GM12872 (cell line): ENCODE results near the gene GRIN2C.

ENCODE experiments used
- TF ChIP-seq, protein P1 (sequence below): IDR thresholded peaks from 3 replicates; pipeline ENCODE4 v1.5.1; 2011; ENCODE audit warnings: low read depth, mild to moderate bottlenecking, low read length, moderate library complexity; ENCODE audit not compliant: insufficient read depth

Gene GRIN2C

DNA sequence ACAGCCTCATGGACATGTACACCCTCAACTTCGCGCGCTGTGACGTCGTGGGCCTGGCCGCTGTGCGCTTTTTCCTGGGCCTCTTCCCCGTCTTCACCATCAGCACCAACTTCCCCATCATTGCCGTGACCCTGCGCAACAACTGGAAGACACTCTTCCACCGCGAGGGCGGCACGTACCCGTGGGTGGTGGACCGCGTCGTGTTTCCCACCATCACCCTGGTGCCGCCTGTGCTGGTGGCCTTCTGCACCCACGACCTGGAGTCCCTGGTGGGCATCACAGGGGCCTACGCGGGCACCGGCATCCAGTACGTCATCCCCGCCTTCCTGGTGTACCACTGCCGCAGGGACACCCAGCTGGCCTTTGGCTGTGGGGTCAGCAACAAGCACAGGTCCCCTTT, 23.5 kb downstream of the GRIN2C start:
- TF ChIP-seq, protein P1, sequence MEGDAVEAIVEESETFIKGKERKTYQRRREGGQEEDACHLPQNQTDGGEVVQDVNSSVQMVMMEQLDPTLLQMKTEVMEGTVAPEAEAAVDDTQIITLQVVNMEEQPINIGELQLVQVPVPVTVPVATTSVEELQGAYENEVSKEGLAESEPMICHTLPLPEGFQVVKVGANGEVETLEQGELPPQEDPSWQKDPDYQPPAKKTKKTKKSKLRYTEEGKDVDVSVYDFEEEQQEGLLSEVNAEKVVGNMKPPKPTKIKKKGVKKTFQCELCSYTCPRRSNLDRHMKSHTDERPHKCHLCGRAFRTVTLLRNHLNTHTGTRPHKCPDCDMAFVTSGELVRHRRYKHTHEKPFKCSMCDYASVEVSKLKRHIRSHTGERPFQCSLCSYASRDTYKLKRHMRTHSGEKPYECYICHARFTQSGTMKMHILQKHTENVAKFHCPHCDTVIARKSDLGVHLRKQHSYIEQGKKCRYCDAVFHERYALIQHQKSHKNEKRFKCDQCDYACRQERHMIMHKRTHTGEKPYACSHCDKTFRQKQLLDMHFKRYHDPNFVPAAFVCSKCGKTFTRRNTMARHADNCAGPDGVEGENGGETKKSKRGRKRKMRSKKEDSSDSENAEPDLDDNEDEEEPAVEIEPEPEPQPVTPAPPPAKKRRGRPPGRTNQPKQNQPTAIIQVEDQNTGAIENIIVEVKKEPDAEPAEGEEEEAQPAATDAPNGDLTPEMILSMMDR = no peak

DNA sequence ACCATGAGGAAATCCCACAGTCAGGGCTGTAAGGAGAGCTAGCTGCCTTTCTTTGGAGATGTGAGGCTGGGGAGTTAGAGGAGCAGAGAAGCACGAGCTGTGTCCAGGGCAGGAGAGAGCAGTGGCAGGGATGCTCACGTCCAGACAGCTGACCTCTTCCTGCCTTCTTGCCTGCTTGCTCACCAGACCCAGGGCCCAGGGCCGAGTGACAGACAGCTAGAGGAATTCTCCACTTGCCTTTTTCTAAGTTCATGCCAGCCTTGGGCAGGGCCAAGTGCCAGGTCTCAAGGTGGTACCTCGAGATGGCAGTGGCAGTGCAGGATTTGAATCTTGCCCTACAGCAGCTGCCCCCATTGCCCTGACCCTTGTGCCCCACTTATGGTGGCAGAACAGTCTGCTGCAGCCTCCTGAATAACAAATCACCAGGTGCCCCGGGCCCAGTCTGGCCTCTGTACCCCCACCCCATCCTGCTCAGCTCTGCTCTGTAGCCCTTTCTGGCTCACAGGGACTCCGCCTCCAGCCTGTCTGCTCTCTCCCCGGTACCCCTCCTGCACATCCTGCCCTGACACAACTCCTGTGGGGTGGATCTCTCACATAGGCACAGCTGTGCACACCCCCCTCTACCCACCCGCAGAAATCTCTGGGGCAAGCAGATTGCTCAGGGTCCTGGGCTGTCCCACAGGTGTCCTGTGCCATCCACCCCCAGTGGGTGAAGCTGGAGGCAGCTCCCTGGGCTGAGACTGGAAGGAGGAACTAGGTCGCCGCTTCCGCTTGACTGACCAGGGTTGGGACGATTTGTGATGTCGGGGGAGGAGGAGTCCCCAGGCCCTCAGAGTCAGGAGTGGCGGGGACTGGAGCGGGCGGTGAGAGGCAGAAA, 25.9 kb downstream of the GRIN2C start:
- TF ChIP-seq, protein P1 = no peak

DNA sequence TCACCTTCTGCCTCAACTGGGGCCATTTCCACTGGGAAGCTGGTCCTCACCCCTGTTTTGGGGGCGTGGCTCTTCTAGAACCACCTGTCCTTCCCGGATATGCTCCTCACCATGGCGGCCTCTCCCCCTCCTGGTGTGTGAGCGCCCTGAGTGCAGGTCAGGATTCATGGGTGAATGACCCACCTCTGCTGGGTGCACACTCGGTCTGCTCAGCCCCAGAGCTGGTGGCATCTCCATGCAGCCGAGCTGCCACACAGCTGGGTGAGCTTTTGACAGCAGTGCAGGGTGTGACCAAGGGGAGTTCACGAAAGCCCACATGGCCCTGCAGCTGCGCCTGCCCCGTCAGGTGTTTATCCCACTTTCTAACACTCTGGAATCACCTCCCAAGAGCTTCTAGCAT, 27.3 kb downstream of the GRIN2C start:
- TF ChIP-seq, protein P1 = no peak

DNA sequence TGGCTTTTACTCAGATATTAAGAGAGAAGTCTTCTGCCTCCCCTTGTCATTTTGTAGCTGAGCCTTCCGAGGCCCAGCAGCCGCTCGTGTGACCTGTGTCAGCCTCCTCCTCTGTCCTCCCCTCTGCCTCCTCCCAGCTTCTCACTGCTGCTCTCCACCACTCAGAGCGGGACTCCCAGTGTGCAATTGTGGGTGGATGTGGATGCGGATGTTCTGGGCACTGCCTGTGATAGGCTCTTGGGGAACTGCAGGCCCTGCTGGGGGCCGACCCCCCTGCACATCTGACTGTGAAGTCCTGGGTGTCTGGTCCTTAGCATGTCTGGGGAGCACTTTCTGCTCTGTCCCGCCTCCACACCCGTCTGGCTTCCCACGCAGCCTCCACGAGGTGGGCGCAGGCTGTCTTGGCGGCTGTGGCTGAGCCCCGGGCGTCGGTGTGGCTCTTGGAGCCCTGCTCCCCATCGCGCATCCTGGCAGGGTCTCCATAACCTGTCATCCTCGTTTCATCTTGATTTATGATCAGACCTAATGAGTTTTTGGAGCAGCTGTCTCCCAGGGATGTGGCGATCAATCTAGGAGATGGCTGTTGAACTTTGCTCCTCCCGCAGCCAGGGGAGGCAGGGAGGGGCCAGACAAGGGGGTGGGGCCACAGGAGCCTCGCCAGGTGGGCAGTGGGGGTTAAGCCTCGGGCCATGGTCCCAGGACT, 28.1 kb downstream of the GRIN2C start:
- TF ChIP-seq, protein P1 = no peak

DNA sequence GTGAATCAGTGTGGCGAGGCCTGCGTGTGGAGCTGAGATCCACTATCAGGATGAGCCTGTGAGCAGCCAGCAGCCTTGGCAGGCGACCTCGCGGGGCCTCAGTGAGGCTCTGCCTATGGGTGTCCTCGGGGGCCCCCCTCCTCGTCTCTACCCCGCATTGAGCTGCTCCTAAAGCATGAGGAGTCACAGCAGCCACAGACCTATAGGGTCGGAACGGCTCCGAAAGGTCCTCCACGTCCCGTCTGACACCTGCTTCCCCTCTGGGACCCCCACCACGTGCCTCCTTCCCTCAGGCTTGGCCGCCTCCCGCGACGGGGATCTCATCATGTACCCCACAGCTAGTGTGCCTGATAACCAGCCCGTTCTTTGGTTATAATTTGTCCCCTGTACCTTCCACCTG, 28.8 kb downstream of the GRIN2C start:
- TF ChIP-seq, protein P1 = no peak

DNA sequence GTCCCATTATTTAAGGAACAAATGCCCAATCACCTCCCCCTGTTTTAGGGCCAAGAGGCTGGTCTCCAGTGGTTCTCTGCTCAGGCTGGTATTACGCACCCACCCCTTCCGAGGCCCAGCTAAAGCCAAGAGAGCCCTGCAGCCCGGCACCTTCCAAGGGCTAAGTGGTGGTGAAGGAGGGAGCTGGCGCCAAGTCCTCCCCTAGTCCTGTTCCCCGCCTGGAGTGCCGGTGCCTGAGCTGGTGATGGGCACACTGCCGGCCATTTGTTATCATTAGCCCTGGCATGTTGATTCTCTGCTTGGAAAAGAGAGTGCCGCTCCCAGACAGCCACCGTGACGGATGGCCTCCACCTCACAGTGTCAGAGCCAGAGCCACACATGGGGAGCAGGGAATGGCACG, 31.9 kb downstream of the GRIN2C start:
- TF ChIP-seq, protein P1 = no peak

DNA sequence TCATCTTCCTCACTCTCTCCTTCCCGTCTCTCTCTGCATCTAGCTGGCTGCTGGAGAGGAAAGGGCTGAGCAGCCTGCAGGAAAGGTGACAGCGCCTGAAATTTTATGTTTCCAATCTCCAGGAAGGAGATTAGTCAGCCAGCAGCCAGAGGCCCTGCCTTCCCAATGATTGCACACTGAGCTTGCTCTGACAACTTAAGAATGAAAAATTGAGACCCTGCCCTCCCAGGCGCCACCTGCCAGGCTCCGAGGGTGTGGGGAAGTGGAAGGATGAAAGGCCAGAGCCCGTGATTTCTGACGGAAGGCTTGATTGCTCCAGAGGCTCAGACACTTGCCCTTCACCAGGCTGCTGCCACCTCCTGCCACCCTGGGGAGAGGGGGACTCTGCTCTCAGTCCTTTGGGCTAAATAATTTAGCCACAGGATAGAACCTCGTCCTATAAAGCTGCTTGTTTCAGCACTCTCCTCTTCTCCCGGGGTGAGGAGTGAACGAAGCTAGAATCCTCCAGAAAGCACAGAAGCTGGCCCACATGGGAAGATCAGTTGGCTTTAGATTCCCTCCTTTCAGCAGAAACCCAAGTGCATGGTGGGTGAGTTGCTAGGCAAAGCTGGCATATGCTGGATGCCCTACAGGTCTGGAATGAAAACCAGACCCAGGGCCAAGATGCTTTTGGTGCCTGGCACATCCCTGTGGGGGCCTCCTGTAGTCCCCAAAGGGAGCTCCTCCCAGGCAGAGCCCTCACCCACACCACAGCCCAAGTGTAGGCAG, 33.5 kb downstream of the GRIN2C start:
- TF ChIP-seq, protein P1 = no peak
